HepG2 (cell line): ENCODE results near the gene MTO1. TPM values are rescaled to one million over a fixed set of nuclear protein-coding genes. Genes with fewer than 3 reads are reported as not detected.

Experiments
- ARNTL ChIP-seq: sonication (generic); formaldehyde crosslinking; IDR thresholded peaks from 2 replicates; pipeline ENCODE4 v1.4.0; 2020; ENCODE audit warnings: mild to moderate bottlenecking, missing genetic modification reagents
- CAMTA2 ChIP-seq: sonication (generic); formaldehyde crosslinking; IDR thresholded peaks from 2 replicates; pipeline ENCODE4 v1.4.0; 2020; ENCODE audit warnings: mild to moderate bottlenecking, missing genetic modification reagents, borderline replicate concordance
- CREM ChIP-seq, 2 experiments: sonication (generic) in 1 of 2; formaldehyde crosslinking in 1 of 2; IDR thresholded peaks; 2 replicates each; pipeline versions ENCODE4 v1.4.0 to v1.6.1; 2016 to 2020; ENCODE audit warnings: antibody characterized with exemption in 1 of 2, mild to moderate bottlenecking in 1 of 2, missing genetic modification reagents in 1 of 2
- FOXA1 ChIP-seq, 2 experiments: fragments of 450-650 bp in 1 of 2; sonication (generic) in 1 of 2; formaldehyde crosslinking in 1 of 2; IDR thresholded peaks; 2 replicates each; pipeline versions ENCODE4 v1.4.0 to v1.6.1; 2016 to 2020; ENCODE audit warnings: missing genetic modification reagents in 1 of 2
- GATAD1 ChIP-seq: IDR thresholded peaks from 2 replicates; pipeline ENCODE4 v1.6.1; 2016; ENCODE audit warnings: missing genetic modification reagents, missing compliant biosample characterization
- HIVEP1 ChIP-seq: sonication (generic); formaldehyde crosslinking; IDR thresholded peaks from 2 replicates; pipeline ENCODE4 v1.4.0; 2020; ENCODE audit warnings: mild to moderate bottlenecking, missing genetic modification reagents
- HNF4A ChIP-seq: sonication (generic); formaldehyde crosslinking; IDR thresholded peaks from 2 replicates; pipeline ENCODE4 v1.4.0; 2020; ENCODE audit warnings: missing genetic modification reagents
- MED8 ChIP-seq: sonication (generic); formaldehyde crosslinking; IDR thresholded peaks from 2 replicates; pipeline ENCODE4 v1.8.1; 2023; ENCODE audit warnings: mild to moderate bottlenecking, missing genetic modification reagents; ENCODE audit not compliant: insufficient replicate concordance
- MTF2 ChIP-seq: sonication (generic); formaldehyde crosslinking; IDR thresholded peaks from 2 replicates; pipeline ENCODE4 v1.5.0; 2020; ENCODE audit warnings: missing genetic modification reagents, borderline replicate concordance
- NFE2L2 ChIP-seq: fragments of 150-350 bp; IDR thresholded peaks from 2 replicates; pipeline ENCODE4 v1.6.1; 2014; ENCODE audit warnings: low read length
- PBX3 ChIP-seq: sonication (generic); formaldehyde crosslinking; IDR thresholded peaks from 2 replicates; pipeline ENCODE4 v1.8.1; 2023; ENCODE audit warnings: missing genetic modification reagents, inconsistent platforms, borderline replicate concordance
- PTBP1 ChIP-seq: fragments of 200-400 bp; formaldehyde crosslinking; IDR thresholded peaks from 2 replicates; pipeline ENCODE4 v1.6.1; 2018; ENCODE audit warnings: low read length, low read depth; ENCODE audit not compliant: poor library complexity, severe bottlenecking
- RBM39 ChIP-seq: fragments of 200-400 bp; formaldehyde crosslinking; IDR thresholded peaks from one replicate; pipeline ENCODE4 v1.6.1; 2018; ENCODE audit warnings: antibody characterized with exemption, mild to moderate bottlenecking, low read depth, low read length; ENCODE audit not compliant: poor library complexity, severe bottlenecking
- SNRNP70 ChIP-seq: fragments of 200-400 bp; formaldehyde crosslinking; IDR thresholded peaks from 2 replicates; pipeline ENCODE4 v1.6.1; 2017; ENCODE audit warnings: mild to moderate bottlenecking, low read depth, low read length, moderate library complexity
- SRF ChIP-seq: IDR thresholded peaks from 2 replicates; pipeline ENCODE4 v1.6.1; 2011; ENCODE audit warnings: mild to moderate bottlenecking, low read depth, low read length, moderate library complexity
- TFDP2 ChIP-seq: sonication (generic); formaldehyde crosslinking; IDR thresholded peaks from 2 replicates; pipeline ENCODE4 v1.4.0; 2020; ENCODE audit warnings: missing genetic modification reagents
- THAP8 ChIP-seq: sonication (generic); formaldehyde crosslinking; IDR thresholded peaks from 2 replicates; pipeline ENCODE4 v1.5.1; 2020; ENCODE audit warnings: missing genetic modification reagents, mild to moderate bottlenecking, borderline replicate concordance
- ZBTB7A ChIP-seq: sonication (generic); formaldehyde crosslinking; IDR thresholded peaks from 2 replicates; pipeline ENCODE4 v1.8.0; 2022; ENCODE audit warnings: mild to moderate bottlenecking, missing genetic modification reagents
- ZKSCAN1 ChIP-seq: fragments of 150-350 bp; IDR thresholded peaks from 2 replicates; pipeline ENCODE4 v1.6.1; 2014; ENCODE audit warnings: low read length
- ZNF124 ChIP-seq: sonication (generic); formaldehyde crosslinking; IDR thresholded peaks from 2 replicates; pipeline ENCODE4 v1.4.0; 2020; ENCODE audit warnings: missing genetic modification reagents
- ZNF335 ChIP-seq: sonication (generic); formaldehyde crosslinking; IDR thresholded peaks from 2 replicates; pipeline ENCODE4 v1.4.0; 2020; ENCODE audit warnings: missing genetic modification reagents
- ZNF510 ChIP-seq: sonication (generic); formaldehyde crosslinking; IDR thresholded peaks from 2 replicates; pipeline ENCODE4 v1.4.0; 2020; ENCODE audit warnings: low read depth, mild to moderate bottlenecking, missing genetic modification reagents
- ZNF549 ChIP-seq: sonication (generic); formaldehyde crosslinking; IDR thresholded peaks from 2 replicates; pipeline ENCODE4 v1.5.0; 2020; ENCODE audit warnings: missing genetic modification reagents
- ZNF569 ChIP-seq: sonication (generic); formaldehyde crosslinking; IDR thresholded peaks from 2 replicates; pipeline ENCODE4 v1.5.0; 2020; ENCODE audit warnings: mild to moderate bottlenecking, missing genetic modification reagents, moderate library complexity, borderline replicate concordance
- ZNF614 ChIP-seq: IDR thresholded peaks from 2 replicates; pipeline ENCODE4 v1.6.1; 2018; ENCODE audit warnings: missing biosample characterization, missing genetic modification reagents, inconsistent platforms, borderline replicate concordance
- ZNF724P ChIP-seq: sonication (generic); formaldehyde crosslinking; IDR thresholded peaks from 2 replicates; pipeline ENCODE4 v1.8.0; 2022; ENCODE audit warnings: missing genetic modification reagents, borderline replicate concordance
- ZNF780A ChIP-seq: sonication (generic); formaldehyde crosslinking; IDR thresholded peaks from 2 replicates; pipeline ENCODE4 v1.8.0; 2022; ENCODE audit warnings: mild to moderate bottlenecking, missing genetic modification reagents, moderate library complexity
- ZNF781 ChIP-seq: sonication (generic); formaldehyde crosslinking; IDR thresholded peaks from 2 replicates; pipeline ENCODE4 v1.5.1; 2020; ENCODE audit warnings: borderline replicate concordance, mild to moderate bottlenecking, missing genetic modification reagents; ENCODE audit errors: not compliant biosample characterization
- ZNF83 ChIP-seq: sonication (generic); formaldehyde crosslinking; IDR thresholded peaks from 2 replicates; pipeline ENCODE4 v1.4.0; 2020; ENCODE audit warnings: missing genetic modification reagents, mild to moderate bottlenecking, borderline replicate concordance
- polyA plus RNA-seq, 8 experiments: library from polyadenylated mRNA; depleted of rRNA in 3 of 8; stranded (reverse) in 7 of 8; unstranded in 1 of 8; fragments of >200 nt; fragmentation: Illumina TruSeq in 4 of 8; extraction: Trizol in 4 of 8; gene quantifications; 2 replicates each; pipeline versions ENCODE4 v1.2.1 to v1.2.3, GENCODE V29; 2011 to 2016; ENCODE audit warnings: low read depth in 4 of 8, missing spikeins in 1 of 8, mixed read lengths in 1 of 8; ENCODE audit not compliant: insufficient read depth in 1 of 8
- total RNA-seq, 5 experiments: library from RNA; depleted of rRNA; stranded (reverse); fragments of >200 nt; fragmentation: Illumina TruSeq; extraction: Trizol; gene quantifications; 2 replicates each; pipeline ENCODE4 v1.2.3, GENCODE V29; 2016; ENCODE audit warnings: low read depth in 1 of 5

The MTO1 gene
- total and polyA plus RNA-seq, 2 of the 13 experiments (the other 11 are each of a cell fraction or from before 2014, with no cell fraction given): 21.1 to 45.3 TPM

- TF ChIP-seq MTF2 (CRISPR knock-in tag): no peak
- TF ChIP-seq ZKSCAN1: no peak
- no peak for TF ChIP-seq ARNTL (CRISPR knock-in tag)
- TF ChIP-seq ZNF781: no peak
- TF ChIP-seq FOXA1 (IDR thresholded peaks at IDR 0.05): no peak
- no peak for TF ChIP-seq FOXA1 (CRISPR knock-in tag; IDR thresholded peaks at IDR 0.05)
- no peak; the same call in 1 of the 2 replicates for TF ChIP-seq GATAD1 (CRISPR knock-in tag)
- TF ChIP-seq ZNF510: peak; percentile 20; the same call in 1 of the 2 replicates
- no peak for TF ChIP-seq MED8 (CRISPR knock-in tag)
- no peak for TF ChIP-seq CAMTA2
- no peak for TF ChIP-seq ZNF83
- no peak for TF ChIP-seq ZNF549 (CRISPR knock-in tag)
- no peak for TF ChIP-seq SRF
- TF ChIP-seq HNF4A (CRISPR knock-in tag): peak; percentile 10; the same call in 1 of the 2 replicates
- no peak; the same call in 1 of the 2 replicates for TF ChIP-seq ZNF614 (CRISPR knock-in tag)
- TF ChIP-seq RBM39: no peak
- TF ChIP-seq ZNF780A (CRISPR knock-in tag): no peak
- no peak for TF ChIP-seq HIVEP1 (CRISPR knock-in tag)
- no peak; the same call in 1 of the 2 replicates for TF ChIP-seq CREM (IDR thresholded peaks at IDR 0.05)
- no peak for TF ChIP-seq CREM (CRISPR knock-in tag; IDR thresholded peaks at IDR 0.05)
- no peak for TF ChIP-seq THAP8 (CRISPR knock-in tag)
- TF ChIP-seq PTBP1: peak; percentile 28
- no peak for TF ChIP-seq ZNF569 (CRISPR knock-in tag)
- no peak for TF ChIP-seq PBX3 (CRISPR knock-in tag)
- TF ChIP-seq ZBTB7A (CRISPR knock-in tag): no peak
- TF ChIP-seq ZNF724P (CRISPR knock-in tag): no peak
- TF ChIP-seq SNRNP70: no peak
- TF ChIP-seq ZNF124 (CRISPR knock-in tag): peak; percentile 15; the same call in 1 of the 2 replicates
- TF ChIP-seq NFE2L2: no peak
- TF ChIP-seq ZNF335 (CRISPR knock-in tag): no peak; the same call in 1 of the 2 replicates
- no peak for TF ChIP-seq TFDP2 (CRISPR knock-in tag)
These were observed 59.9 kb downstream of the MTO1 start (continued) for GRCh38 chr6:73521351-73521985.
